IMR-90 (cell line): ENCODE data around the gene LRP1B. TPM values are rescaled to one million over a fixed set of nuclear protein-coding genes. Genes with fewer than 3 reads are reported as not detected.

Experiments used
- ATAC-seq: fragments of 200-7000 bp; cut with Tn5 transposase; 2 replicates; pipeline ENCODE4 v1.9.1; 2020; ENCODE audit warnings: low read depth, mild to moderate bottlenecking, moderate library complexity
- BruUV-seq: library from RNA; stranded (reverse); fragments of 400-500 nt; replicated peaks from 2 replicates; lab custom pipeline; 2021; lab: Mats Ljungman, UMichigan
- CTCF ChIA-PET: fragments of 300-600 bp; formaldehyde crosslinking; extraction: SDS; loops from one replicate; lab custom pipeline; 2021; ENCODE audit warnings: antibody characterized with exemption; lab: Yijun Ruan, JAX
- POLR2A ChIA-PET: fragments of 300-600 bp; sonication (Branson Sonifier 250); formaldehyde crosslinking; loops from one replicate; lab custom pipeline; 2022; ENCODE audit warnings: antibody characterized with exemption; ENCODE audit not compliant: unreplicated experiment; lab: Charles Lee
- DNase-seq: peaks from one replicate; pipeline ENCODE4 v3.0.0; 2013
- H2AFZ ChIP-seq: replicated peaks from 2 replicates; pipeline ENCODE3; 2013; ENCODE audit warnings: low read length, mild to moderate bottlenecking; ENCODE audit not compliant: poor library complexity
- H2AK5ac ChIP-seq: 2 replicates; pipeline ENCODE4 v1.6.1; 2013; ENCODE audit warnings: low read depth, low read length, inconsistent platforms
- H2AK9ac ChIP-seq: replicated peaks from 2 replicates; pipeline ENCODE3; 2013; ENCODE audit warnings: mild to moderate bottlenecking, low read depth, low read length, moderate library complexity; ENCODE audit not compliant: poor library complexity
- H2BK120ac ChIP-seq: 2 replicates; pipeline ENCODE4 v1.6.1; 2013; ENCODE audit warnings: low read depth, low read length, inconsistent platforms
- H2BK15ac ChIP-seq: 3 replicates; pipeline ENCODE4 v1.6.1; 2013; ENCODE audit warnings: low read depth, low read length, inconsistent platforms
- H2BK20ac ChIP-seq: 2 replicates; pipeline ENCODE4 v1.6.1; 2013; ENCODE audit warnings: low read depth, mild to moderate bottlenecking, inconsistent platforms, low read length, moderate library complexity
- H2BK5ac ChIP-seq: 2 replicates; pipeline ENCODE4 v1.6.1; 2013; ENCODE audit warnings: mild to moderate bottlenecking, low read depth, low read length, inconsistent platforms; ENCODE audit not compliant: poor library complexity, severe bottlenecking
- H3K14ac ChIP-seq: replicated peaks from 2 replicates; pipeline ENCODE4 v1.6.1; 2013; ENCODE audit warnings: low read depth, low read length, inconsistent platforms
- H3K18ac ChIP-seq: 2 replicates; pipeline ENCODE4 v1.6.1; 2013; ENCODE audit warnings: low read depth, low read length, control low read depth
- H3K23ac ChIP-seq: 2 replicates; pipeline ENCODE4 v1.6.1; 2013; ENCODE audit warnings: low read depth, low read length, inconsistent platforms
- H3K27ac ChIP-seq: 2 replicates; pipeline ENCODE4 v1.5.1; 2013; ENCODE audit warnings: mild to moderate bottlenecking, control low read depth, low read length; ENCODE audit not compliant: insufficient read depth
- H3K27me3 ChIP-seq: 2 replicates; pipeline ENCODE4 v1.6.1; 2013; ENCODE audit warnings: low read length; ENCODE audit not compliant: control insufficient read depth, insufficient read depth
- H3K36me3 ChIP-seq: 2 replicates; pipeline ENCODE4 v1.6.1; 2013; ENCODE audit warnings: low read length, mixed read lengths; ENCODE audit not compliant: control insufficient read depth, insufficient read depth
- H3K4ac ChIP-seq: 2 replicates; pipeline ENCODE4 v1.6.1; 2013; ENCODE audit warnings: low read depth, low read length, inconsistent platforms
- H3K4me1 ChIP-seq: 2 replicates; pipeline ENCODE4 v1.6.1; 2013; ENCODE audit warnings: low read length, mixed read lengths; ENCODE audit not compliant: control insufficient read depth, insufficient read depth
- H3K4me2 ChIP-seq: 2 replicates; pipeline ENCODE4 v1.6.1; 2013; ENCODE audit warnings: low read depth, mild to moderate bottlenecking, control low read depth, low read length, moderate library complexity
- H3K4me3 ChIP-seq: 2 replicates; pipeline ENCODE4 v1.5.1; 2013; ENCODE audit warnings: low read depth, mild to moderate bottlenecking, control low read depth, low read length, moderate library complexity; ENCODE audit not compliant: insufficient read depth
- H3K56ac ChIP-seq: 2 replicates; pipeline ENCODE4 v1.6.1; 2013; ENCODE audit warnings: low read length, inconsistent platforms; ENCODE audit not compliant: insufficient read depth; ENCODE audit errors: extremely low read depth
- H3K79me1 ChIP-seq, 2 experiments: 2 replicates each; pipeline ENCODE4 v1.6.1; 2013; ENCODE audit warnings: low read length in 2 of 2, inconsistent platforms in 1 of 2, low read depth in 1 of 2
- H3K9ac ChIP-seq: 2 replicates; pipeline ENCODE4 v1.6.1; 2013; ENCODE audit warnings: low read depth, low read length, control low read depth
- H3K9me1 ChIP-seq: 2 replicates; pipeline ENCODE4 v1.6.1; 2013; ENCODE audit warnings: low read length, inconsistent platforms; ENCODE audit not compliant: insufficient read depth
- H3K9me3 ChIP-seq: 2 replicates; pipeline ENCODE4 v1.6.1; 2013; ENCODE audit warnings: low read length; ENCODE audit not compliant: control insufficient read depth, insufficient read depth
- H4K20me1 ChIP-seq: 2 replicates; pipeline ENCODE4 v1.6.1; 2013; ENCODE audit warnings: low read length, inconsistent platforms; ENCODE audit not compliant: insufficient read depth
- H4K5ac ChIP-seq: 2 replicates; pipeline ENCODE4 v1.6.1; 2013; ENCODE audit warnings: mild to moderate bottlenecking, low read depth, low read length, control low read depth
- H4K8ac ChIP-seq, 2 experiments: 2 replicates each; pipeline ENCODE4 v1.6.1; 2013; ENCODE audit warnings: low read depth in 2 of 2, low read length in 2 of 2, control low read depth in 1 of 2, inconsistent platforms in 1 of 2
- H4K91ac ChIP-seq: 2 replicates; pipeline ENCODE4 v1.6.1; 2013; ENCODE audit warnings: low read depth, low read length, inconsistent platforms; ENCODE audit not compliant: insufficient read depth
- CHD1 ChIP-seq: IDR thresholded peaks from 2 replicates; pipeline ENCODE4 v1.6.1; 2012; ENCODE audit warnings: low read depth, low read length, improper control_type of control experiment
- ELK1 ChIP-seq: fragments of 150-350 bp; IDR thresholded peaks from 2 replicates; pipeline ENCODE4 v1.6.1; 2016; ENCODE audit warnings: low read depth, mild to moderate bottlenecking, low read length, moderate library complexity, borderline replicate concordance
- FOS ChIP-seq: fragments of 150-350 bp; IDR thresholded peaks from 2 replicates; pipeline ENCODE4 v1.6.1; 2016; ENCODE audit warnings: low read depth, low read length
- MAFK ChIP-seq: IDR thresholded peaks from 2 replicates; pipeline ENCODE4 v1.6.1; 2012; ENCODE audit warnings: low read depth, low read length, improper control_type of control experiment
- MAZ ChIP-seq: IDR thresholded peaks from 2 replicates; pipeline ENCODE4 v1.6.1; 2012; ENCODE audit warnings: low read depth, mild to moderate bottlenecking, low read length, improper control_type of control experiment, moderate library complexity, borderline replicate concordance
- NFE2L2 ChIP-seq: fragments of 150-350 bp; IDR thresholded peaks from 2 replicates; pipeline ENCODE4 v1.6.1; 2016; ENCODE audit warnings: low read depth, mild to moderate bottlenecking, low read length
- POLR2A ChIP-seq: IDR thresholded peaks from 2 replicates; pipeline ENCODE4 v1.6.1; 2012; ENCODE audit warnings: mild to moderate bottlenecking, low read depth, low read length
- SMC3 ChIP-seq: fragments of 150-350 bp; IDR thresholded peaks from 2 replicates; pipeline ENCODE4 v1.6.1; 2016; ENCODE audit warnings: low read depth, mild to moderate bottlenecking, antibody characterized with exemption, low read length, moderate library complexity
- WGBS, 2 experiments: methylation state at CpG; one replicate each; pipeline versions ENCODE4 v1.1.5 to v1.1.7; 2013; ENCODE audit warnings: missing lambda C conversion rate in 2 of 2; ENCODE audit not compliant: insufficient read length in 1 of 2; ENCODE audit errors: extremely low coverage in 2 of 2; 5-methylcytosine and 5-hydroxymethylcytosine counted together
- dilution Hi-C: fragments of 300-500 bp; cut with HindIII; formaldehyde crosslinking; loops from one replicate; pipeline ENCODE4 v1.14.3; 2018; ENCODE audit warnings: low sequenced_read_pairs; ENCODE audit not compliant: unreplicated experiment
- in situ Hi-C: fragments of 300-500 bp; cut with MboI; formaldehyde crosslinking; loops from 3 replicates; pipeline ENCODE4 v1.14.3; 2019; ENCODE audit warnings: low sequenced_read_pairs, inconsistent platforms, mixed read lengths
- intact Hi-C: fragments of 100-400 bp; cut with micrococcal nuclease; formaldehyde crosslinking; loops from 2 replicates; pipeline ENCODE4 v1.10.0; 2022
- polyA plus RNA-seq, 3 experiments: library from polyadenylated mRNA; depleted of rRNA; stranded (reverse); fragments of >200 nt; gene quantifications; 2 replicates each; pipeline ENCODE4 v1.2.3, GENCODE V29; 2012; ENCODE audit warnings: low replicate concordance in 1 of 3
- total RNA-seq: library from RNA; depleted of rRNA; stranded (reverse); fragments of >200 nt; gene quantifications from 2 replicates; pipeline ENCODE4 v1.2.3, GENCODE V29; 2012
- TF ChIP-seq, protein P1 (sequence below): conservative IDR thresholded peaks from 2 replicates; pipeline ENCODE4 v1.5.1; 2012; ENCODE audit warnings: mild to moderate bottlenecking, low read depth, low read length, improper control_type of control experiment

The LRP1B gene
- total and polyA plus RNA-seq, 2 of the 4 experiments (the other 2 are of a cell fraction): under 0.01 to 0.02 TPM

- intact Hi-C loops (no loop called here), dilution Hi-C loops (no loop called here), in situ Hi-C loops (no loop called here)
- Histone ChIP-seq H3K4ac (no peak overlapping the region), H4K5ac (no peak overlapping the region), H3K14ac (no peak overlapping the region), H3K27me3 (no peaks in the 10 kb centered on the region), H2AFZ (no peak overlapping the region), H3K9me1 (no peaks in the 10 kb centered on the region), H3K56ac (no peak overlapping the region), H2BK120ac (no peak overlapping the region), H4K8ac (no peak overlapping the region), H3K36me3 (no peaks in the 10 kb centered on the region), H2AK9ac (no peak overlapping the region), H3K9me3 (no peaks in the 10 kb centered on the region), H4K91ac (no peak overlapping the region), H3K4me2 (no peak overlapping the region), H2BK20ac (no peak overlapping the region), H2AK5ac (no peak overlapping the region), H3K23ac (no peak overlapping the region), H3K27ac (no peak overlapping the region), H4K20me1 (no peaks in the 10 kb centered on the region), H3K9ac (no peak overlapping the region), H3K18ac (no peak overlapping the region), H2BK5ac (no peak overlapping the region), H2BK15ac (no peak overlapping the region), H3K4me1 (no peaks in the 10 kb centered on the region), H3K79me1 (no peaks in the 10 kb centered on the region), H3K4me3 (no peak overlapping the region)
- DNase-seq (no peak), ATAC-seq (no peak)
- TF ChIP-seq ELK1: no peak
- no peak for TF ChIP-seq MAFK
- no peak for TF ChIP-seq CHD1
- TF ChIP-seq, protein P1, sequence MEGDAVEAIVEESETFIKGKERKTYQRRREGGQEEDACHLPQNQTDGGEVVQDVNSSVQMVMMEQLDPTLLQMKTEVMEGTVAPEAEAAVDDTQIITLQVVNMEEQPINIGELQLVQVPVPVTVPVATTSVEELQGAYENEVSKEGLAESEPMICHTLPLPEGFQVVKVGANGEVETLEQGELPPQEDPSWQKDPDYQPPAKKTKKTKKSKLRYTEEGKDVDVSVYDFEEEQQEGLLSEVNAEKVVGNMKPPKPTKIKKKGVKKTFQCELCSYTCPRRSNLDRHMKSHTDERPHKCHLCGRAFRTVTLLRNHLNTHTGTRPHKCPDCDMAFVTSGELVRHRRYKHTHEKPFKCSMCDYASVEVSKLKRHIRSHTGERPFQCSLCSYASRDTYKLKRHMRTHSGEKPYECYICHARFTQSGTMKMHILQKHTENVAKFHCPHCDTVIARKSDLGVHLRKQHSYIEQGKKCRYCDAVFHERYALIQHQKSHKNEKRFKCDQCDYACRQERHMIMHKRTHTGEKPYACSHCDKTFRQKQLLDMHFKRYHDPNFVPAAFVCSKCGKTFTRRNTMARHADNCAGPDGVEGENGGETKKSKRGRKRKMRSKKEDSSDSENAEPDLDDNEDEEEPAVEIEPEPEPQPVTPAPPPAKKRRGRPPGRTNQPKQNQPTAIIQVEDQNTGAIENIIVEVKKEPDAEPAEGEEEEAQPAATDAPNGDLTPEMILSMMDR: no peak
- TF ChIP-seq SMC3: no peak
- no peak for TF ChIP-seq POLR2A
- no peak for TF ChIP-seq FOS
- TF ChIP-seq NFE2L2: no peak
- no peak for TF ChIP-seq MAZ
- POLR2A ChIA-PET: no interaction called here
- CTCF ChIA-PET: no interaction called here
- 40% methylated on average over 1 of the region's 3 CpGs; no CpG with 5 or more reads in 1 of the 2 experiments for WGBS, 2 experiments
- BruUV-seq: no TSS peak
These were observed 1212.4 kb downstream of the LRP1B start for GRCh38 chr2:140918426-140918825.
